Cardiac septum (tissue), 1 donor: ENCODE measurements around the gene SLC39A12. TPM values are rescaled to one million over a fixed set of nuclear protein-coding genes. Genes with fewer than 3 reads are reported as not detected.
"Not testable (repeated sequence)": the region's sequence is repeated elsewhere in the genome, so short reads cannot be mapped to it uniquely, and the experiment has no call there.

Source experiments
- DNase-seq: peaks from one replicate; pipeline ENCODE4 v3.0.0-alpha.2; 2020; ENCODE audit warnings: low spot score
- intact Hi-C: fragments of 100-400 bp; cut with DNase I; formaldehyde crosslinking; loops from one replicate; pipeline ENCODE4 v1.14.0; 2022
- long read RNA-seq: library from polyadenylated mRNA; unstranded; transcript quantifications from one replicate; pipeline ENCODE4 v2.0.0, GENCODE V29; 2021
- total RNA-seq: library from RNA; stranded (reverse); fragmentation: NEBNext Ultra II Directional; extraction: Animal tissue kit (Norgen Biotek cat#: 25700); gene quantifications from one replicate; pipeline ENCODE4 v1.2.1, GENCODE V29; 2021
- donor health status: DM: no; HTN: no; CAD: no.

The SLC39A12 gene
- not detected for total RNA-seq
- long read RNA-seq: 0 reads

DNA sequence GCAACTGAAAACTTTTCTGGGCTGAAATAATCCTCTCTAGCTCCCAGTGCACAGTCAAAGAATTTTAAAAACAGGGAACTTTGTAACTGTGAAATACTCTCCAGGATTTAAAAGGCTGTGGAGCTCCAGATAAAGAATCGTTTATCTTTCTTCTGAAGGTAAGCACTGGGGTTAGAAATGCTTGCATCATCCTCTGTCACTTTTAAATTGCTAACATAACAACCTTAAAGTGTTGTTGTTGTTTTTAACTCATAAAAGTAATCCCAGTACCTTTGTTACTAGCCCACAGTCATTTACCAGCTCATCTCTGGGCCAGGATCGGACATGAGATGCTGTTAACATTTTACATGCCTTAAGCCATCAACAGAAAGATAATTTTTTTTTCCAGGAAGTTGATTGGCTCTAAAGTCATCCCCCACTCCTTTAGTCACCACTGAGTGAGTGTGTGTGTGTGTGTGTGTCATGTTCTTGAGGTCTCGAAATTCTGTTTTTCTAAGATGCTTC is at the start of gene SLC39A12:
TSS of gene SLC39A12 (plus strand) at position 51 of the 504 bp plus-strand sequence. CDS start 1,359 bp downstream, outside the sequence.
- DNase-seq: no peak
- intact Hi-C loops: no loop called here

DNA sequence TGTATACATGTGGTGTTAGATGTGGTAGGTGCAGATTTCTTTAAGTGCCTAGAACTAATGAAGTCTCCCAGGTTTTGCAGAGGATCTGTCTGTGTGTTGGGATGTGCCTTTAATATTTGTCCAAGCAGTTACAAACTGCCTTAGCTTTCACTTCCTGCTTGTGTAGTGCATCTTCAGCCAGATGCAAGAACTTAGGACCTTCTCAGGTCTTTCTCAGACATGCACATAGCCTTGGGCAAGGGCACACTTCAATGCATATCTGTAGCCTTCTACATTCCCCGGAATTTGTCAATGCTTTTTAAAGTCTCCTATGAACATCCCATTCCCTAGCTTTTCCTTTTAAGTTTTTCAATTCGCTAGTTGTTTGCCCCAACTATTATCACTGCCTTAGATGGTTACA is 47.2 kb upstream of the SLC39A12 start:
- intact Hi-C loops: no loop called here
- no peak for DNase-seq

DNA sequence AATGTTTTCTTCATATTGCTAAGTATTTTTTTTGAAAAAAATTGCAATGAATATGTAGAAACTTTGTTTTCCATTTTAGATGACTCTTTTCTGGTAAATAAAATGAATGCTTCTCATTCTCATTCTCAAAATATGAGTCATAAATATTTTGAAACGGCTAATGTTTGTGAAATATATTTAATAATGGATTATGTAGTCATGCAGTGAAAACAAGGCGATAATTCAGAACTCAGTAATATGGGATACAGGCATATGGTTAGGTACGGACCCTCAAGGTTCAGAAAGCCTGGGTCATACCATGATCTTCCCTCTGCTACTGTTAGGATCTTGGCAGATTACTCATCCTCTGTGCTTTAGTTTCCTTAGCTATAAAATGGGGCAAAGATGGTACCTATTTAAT is 46.2 kb upstream of the SLC39A12 start:
- DNase-seq: no peak
- intact Hi-C loops: no loop called here

DNA sequence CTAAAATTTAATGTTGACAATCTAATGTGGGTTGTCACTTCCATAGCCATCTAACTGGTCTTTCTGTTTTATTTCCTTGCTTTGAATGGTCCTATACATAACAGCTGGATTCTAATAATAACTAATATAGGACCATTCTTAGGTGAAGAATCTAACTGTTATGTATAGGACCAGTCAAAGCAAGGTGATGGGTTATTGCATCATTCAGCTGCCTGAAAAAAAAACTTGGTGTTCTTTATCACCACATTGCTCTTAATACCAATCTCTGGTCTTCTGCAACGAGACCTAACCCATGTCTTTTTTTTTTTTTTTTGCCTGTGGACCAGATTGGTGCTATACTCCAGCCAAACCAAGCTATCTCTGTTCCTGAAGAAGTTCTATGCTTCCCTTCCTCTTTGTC is 45.7 kb upstream of the SLC39A12 start:
- intact Hi-C loops: no loop called here
- no peak for DNase-seq

DNA sequence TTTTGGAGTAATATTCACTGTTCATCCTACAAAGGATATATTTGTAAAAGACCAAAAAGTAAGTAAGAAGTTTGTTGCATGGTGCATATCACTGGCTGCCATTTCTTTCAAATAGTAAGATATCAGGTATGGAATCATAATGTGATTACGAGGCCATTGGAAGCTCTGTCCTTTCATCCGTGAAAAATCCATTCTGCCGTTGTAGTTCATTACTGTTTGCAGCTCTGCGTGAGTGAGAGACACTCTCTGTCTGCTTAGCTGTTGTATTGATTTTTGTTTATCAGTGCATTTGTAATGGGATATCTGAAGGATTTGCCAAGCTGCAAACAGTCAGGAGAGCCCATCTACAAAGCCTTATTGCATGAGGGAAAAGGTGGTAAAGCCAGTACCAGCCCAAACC is 44.1 kb upstream of the SLC39A12 start:
- DNase-seq: no peak
- intact Hi-C loops: no loop called here

DNA sequence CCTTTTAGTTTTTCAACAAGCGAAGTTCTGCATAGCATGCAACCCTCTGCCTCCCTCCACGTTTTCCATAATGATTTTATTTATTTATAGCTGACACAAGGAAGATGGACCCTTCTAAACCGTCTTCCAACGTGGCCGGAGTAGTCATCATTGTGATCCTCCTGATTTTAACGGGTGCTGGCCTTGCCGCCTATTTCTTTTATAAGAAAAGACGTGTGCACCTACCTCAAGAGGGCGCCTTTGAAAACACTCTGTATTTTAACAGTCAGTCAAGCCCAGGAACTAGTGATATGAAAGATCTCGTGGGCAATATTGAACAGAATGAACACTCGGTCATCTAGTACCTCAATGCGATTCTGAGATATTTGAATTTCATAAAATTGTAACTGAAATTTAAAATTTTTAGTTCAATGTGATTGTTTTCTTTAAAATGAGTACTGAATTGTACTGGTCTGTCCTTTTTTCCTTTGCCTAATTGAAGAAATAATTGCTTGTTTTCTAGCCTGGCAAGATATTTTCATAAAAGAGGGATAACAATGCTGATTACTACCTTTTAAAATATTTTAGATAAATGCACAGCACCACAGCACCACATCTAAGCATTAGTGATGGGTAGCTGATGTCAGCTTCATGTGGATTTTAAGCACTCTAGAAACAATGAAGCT is 41.5 kb upstream of the SLC39A12 start:
- DNase-seq: no peak
- intact Hi-C loops: loop anchor here (2.0 to 10.0 kb wide), 3 partner anchors 175 to 397 kb away; no protein-coding TSS in a partner anchor

DNA sequence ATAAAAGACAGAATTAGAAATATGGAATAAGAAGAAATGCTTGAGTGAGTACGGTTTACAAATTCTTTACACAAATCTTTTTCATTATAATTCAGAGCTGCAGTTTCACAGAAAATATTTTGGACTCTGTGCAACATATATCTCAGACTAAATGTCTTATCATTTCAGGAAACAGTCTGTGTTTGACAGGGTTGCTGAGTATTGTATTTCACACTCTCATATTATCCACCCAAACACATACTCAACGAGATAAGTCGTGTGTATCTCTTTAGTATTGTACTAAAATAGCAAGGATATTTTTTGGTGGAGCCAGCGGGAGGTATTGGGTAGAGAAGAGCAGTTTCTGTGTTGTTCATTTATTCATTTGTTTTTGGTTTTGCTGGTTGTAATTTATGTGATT is 39.0 kb upstream of the SLC39A12 start:
- intact Hi-C loops: loop anchor here (5.0 to 10.0 kb wide), 2 partner anchors 172 to 395 kb away; no protein-coding TSS in a partner anchor
- DNase-seq: no peak

DNA sequence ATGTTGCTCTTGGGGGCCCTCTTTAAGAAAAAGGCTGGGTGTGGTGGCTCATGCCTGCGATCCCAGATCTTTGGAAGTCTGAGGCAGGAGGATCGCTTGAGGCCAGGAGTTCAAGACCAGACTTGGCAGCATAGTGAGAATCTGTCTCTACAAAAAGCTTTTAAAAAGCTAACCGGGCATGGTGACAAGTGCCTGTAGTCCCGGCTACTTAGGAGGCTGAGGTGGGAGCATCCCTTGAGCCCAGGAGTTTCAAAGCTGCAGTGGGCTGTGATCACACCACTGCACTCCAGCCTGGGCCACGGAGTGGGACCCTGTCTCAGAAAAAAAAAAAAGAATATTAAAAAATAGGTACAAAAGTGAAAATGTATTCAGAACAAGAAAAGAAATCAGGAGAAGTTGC is 38.1 kb upstream of the SLC39A12 start:
- DNase-seq: no peak
- intact Hi-C loops: loop anchor here (5.0 to 10.0 kb wide), 2 partner anchors 171 to 394 kb away; no protein-coding TSS in a partner anchor

DNA sequence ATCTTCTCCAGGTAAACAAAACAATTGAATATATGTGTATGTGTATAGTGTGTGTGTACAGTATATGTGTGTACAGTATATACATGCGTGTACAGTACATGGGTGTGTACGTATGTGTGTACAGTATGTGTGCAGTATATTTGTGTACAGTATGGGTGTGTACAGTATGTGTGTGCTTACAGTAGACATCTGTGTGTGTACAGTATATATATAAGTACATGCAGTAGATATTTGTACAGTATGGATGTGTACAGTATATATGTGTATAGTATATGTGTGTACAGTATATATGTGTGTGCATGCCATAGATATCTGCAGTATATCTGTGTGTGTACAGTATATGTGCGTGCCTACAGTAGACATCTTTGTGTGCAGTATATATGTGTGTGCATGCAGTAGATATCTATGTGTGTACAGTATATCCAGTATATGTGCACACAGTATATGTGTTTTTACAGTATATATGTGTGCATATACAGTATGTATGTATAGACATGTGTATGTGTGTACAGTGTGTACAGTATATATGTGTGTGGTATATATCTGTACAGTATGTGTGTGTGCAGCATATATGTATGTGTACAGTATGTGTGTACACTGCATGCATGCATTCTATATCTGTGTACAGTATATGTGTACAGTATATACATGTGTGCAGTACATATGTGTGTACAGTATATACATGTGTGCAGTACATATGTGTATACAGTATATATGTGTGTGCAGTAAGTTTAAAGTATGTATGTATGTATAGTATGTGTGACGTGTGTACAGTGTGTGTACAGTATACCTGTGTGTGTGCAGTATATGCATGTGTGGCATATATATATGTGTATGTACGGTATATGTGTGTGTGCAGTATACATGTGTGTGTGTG is 37.3 kb upstream of the SLC39A12 start:
- intact Hi-C loops: loop anchor here (5.0 to 10.0 kb wide), 2 partner anchors 170 to 393 kb away; no protein-coding TSS in a partner anchor
- no peak for DNase-seq

DNA sequence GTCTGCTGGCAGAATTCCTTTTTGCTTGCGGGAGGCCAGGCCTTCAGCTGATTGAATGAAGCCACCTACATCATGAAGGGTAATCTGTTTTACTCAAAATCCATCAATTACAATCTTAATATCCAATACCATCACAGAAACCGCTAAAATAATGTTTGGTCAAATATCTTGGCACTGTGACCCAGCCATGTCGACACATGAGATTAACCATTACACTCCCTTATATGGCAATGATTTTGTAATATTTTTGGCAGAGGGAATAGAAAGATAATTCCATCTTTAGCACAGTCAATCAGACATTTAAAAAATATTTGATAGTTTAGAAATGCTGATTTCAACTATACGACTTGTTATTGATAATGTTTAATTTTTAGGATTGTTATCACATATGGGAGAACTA is 36.5 kb upstream of the SLC39A12 start:
- no peak for DNase-seq
- intact Hi-C loops: loop anchor here (10.0 kb wide), 1 partner anchor 170 kb away; no protein-coding TSS in a partner anchor

DNA sequence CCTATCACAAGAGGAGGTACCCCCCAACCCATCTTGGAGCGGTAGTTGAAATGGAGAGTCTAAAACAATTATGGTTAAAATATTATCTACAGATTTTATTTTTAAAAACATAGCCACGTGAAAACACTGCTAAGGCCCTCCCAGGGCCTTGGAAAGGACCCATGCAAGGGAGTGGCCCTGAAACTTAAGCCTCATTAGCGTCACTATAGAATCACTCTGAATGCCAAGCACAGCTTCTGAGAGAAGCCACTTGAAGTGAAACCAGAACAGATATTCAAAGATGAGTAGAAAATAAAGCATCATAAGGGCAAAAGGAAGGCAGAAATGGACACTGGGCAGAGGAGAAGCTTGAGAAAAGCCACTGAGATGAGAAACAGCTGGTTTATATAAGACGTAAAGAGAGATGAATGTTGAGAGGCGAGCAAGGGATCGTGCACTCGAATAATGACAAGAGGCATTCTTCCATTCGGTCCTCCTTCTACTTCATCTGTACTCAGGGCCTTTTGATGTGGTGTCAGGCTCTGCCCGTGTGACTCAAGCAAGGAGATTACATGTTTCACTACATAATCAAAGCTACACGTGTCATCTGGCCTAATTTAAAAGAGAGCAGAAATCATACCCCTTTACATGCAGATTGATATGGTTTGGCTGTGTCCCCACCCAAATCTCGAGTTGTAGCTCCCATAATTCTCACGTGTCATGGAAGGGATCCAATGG is 33.4 kb upstream of the SLC39A12 start:
- no peak for DNase-seq
- intact Hi-C loops: loop anchor here (10.0 kb wide), 1 partner anchor 166 kb away; no protein-coding TSS in a partner anchor

DNA sequence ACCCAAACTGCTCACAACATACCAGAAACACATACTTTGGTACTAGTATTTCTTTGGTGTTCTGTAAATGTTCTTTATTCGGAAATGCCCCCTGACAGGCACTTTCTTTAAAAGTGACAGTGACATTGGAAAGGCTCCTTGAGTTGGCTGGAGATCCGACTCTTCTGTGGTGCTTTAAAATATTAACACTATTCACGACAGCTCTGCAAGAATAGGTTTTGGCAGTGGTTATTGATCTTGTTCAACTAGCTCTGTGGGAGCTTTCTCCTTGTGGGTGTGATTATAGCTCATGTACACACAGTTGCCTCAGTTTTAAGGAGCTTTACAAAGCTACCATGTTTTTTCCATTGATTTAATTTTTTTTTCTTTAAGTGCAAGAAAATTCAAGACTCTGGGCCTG is 30.3 kb upstream of the SLC39A12 start:
- intact Hi-C loops: no loop called here

DNA sequence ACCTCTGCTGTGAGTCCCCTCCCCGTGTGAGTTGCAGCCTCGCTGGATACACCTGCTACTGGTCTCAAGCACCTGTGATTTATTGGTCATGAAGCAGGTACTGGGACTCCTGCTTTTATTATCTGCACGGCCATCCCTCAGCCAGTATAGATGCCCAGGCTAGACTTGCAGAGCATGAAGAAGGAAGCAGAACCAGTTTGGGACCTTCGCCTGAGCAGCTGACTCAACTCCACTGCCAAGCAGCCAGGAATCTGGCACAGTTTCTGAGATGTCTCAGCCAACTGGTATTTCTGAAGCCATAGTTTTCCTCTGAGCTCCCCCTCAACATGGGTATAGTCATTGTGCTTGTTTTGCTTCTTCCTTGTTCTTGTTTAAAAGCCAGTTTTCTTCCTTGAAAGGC is 28.0 kb upstream of the SLC39A12 start:
- DNase-seq: no peak

More for the DNA sequence above, 30.3 kb upstream of the SLC39A12 start:
- no peak for DNase-seq

DNA sequence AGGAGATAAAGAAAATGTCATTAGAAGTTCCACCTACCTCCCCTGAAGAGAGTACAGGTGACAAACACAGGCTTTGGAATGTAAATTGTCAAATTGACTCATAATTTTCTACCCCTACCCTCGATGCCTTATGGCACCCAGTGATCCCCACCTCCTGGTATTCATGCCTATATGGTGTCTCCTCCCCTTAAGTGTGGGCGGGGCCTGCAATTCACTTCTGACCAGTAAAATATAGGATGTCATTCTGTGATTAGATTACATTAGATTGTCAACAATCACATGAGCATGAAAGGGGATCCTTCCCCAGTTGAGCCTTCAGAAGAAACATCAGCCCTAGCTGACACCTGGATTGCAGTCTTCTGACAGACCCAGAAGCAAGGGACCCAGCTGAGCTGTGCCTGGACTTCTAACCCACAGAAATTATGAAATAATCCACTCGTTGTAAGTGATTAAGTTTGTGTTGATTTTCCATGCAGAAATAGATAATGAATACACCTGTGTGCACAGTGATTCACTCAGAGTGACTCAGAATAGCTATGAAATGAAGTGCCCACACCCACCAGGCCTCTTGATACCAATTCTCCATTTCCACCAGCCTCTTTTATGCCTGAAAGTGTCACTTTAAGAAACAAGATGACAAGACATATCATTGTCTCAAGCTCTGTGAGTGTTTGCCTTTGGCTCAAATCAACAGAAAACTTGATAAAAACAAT is 8.5 kb upstream of the SLC39A12 start:
- intact Hi-C loops: no loop called here
- DNase-seq: no peak

More for the DNA sequence above, 28.0 kb upstream of the SLC39A12 start:
- intact Hi-C loops: no loop called here

DNA sequence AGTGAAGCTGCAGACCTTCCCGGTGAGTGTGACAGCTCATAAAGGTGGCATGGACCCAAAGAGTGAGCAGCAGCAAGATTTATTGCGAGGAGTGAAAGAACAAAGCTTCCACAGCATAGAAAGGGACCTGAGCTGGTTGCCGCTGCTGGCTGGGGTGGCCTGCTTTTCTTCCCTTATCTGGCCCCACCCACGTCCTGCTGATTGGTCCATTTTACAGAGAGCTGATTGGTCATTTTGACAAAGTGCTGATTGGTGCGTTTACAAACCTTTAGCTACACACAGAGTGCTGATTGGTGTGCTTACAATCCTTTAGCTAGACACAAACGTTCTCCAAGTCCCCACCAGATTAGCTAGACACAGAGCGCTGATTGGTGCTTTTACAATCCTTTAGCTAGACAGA is 1.4 kb upstream of the SLC39A12 start:
- intact Hi-C loops: not testable (repeated sequence)

DNA sequence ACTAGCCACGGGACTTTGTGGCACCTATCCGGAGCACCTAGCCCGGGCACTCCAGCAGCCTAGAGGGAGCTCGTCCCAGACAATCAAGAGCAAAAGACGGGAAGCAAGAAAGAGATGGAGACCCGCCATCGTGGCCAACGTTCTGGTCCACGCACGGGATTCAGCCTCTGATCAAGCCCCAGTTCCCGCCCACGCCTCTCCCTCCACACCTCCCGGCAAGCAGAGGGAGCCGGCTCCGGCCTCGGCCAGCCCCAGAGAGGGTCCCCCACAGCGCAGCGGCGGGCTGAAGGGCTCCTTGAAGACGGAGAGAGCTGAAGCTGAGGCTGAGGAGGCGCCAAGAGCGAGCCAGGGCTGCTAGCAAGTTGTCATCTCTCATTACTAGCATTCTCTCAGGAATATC is 992 bp upstream of the SLC39A12 start:
- DNase-seq: no peak
- intact Hi-C loops: no loop called here

More for the DNA sequence above, 1.4 kb upstream of the SLC39A12 start:
- DNase-seq: not testable (repeated sequence)

DNA sequence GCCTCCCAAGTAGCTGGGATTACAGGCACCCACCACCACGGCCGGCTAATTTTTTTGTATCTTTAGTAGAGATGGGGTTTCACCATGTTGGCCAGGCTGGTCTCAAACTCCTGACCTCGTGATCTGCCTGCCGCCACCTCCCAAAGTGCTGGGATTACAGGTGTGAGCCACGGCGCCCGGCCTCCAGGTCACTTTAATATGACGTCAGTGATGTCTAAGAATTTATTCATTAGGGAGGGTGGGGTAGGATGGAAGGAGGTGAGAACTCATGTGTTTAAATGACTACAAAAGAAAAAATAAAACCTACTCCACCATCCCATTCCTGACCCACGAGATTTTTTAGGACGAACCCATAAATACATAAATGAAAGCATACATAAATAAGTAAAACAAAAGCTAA is 2.7 kb downstream of the SLC39A12 start:
- intact Hi-C loops, DNase-seq: not testable (repeated sequence)

DNA sequence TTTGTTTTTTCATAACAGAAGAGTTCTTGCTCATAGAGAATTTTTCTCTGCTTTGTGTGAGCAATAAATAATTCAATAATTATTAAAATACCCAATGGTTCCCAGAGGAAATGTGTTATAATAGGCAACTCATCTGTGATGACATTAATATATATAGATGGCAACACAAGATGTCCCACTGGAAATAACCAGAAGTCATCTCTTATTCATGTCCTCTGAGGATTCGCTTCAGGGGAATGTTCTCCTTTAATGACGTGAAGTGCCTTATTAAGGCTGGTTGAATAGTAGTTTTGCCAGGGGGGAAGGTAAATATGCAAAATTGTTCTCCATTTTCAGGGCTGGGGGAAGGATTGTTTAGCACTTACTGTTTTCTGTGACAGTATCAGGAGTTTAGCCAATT is 3.1 kb downstream of the SLC39A12 start:
- intact Hi-C loops: no loop called here
- no peak for DNase-seq

DNA sequence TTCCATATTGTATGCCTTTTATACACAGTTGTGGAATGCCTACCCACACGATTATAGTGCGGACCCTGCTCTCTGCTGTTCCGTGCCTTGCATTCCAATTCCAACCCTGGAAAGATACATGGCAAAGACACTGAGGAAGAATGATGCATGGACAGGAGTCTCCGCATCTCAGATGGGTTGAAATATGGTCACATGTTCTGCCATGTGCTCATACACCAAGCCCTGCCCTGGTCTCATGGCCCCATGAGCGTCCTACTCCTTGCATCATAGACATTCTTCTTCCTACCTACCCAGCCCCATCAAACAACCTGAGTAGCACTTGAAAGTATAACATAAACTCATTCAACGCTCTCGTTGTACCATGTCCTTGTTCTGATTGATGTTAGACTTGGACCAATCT is 6.3 kb downstream of the SLC39A12 start:
- intact Hi-C loops: no loop called here
- no peak for DNase-seq
